HG03565 (cell line): ENCODE measurements around the gene TCF7.

ENCODE experiments used
- ATAC-seq: cut with Tn5 transposase; IDR thresholded peaks from one replicate; pipeline ENCODE4 v1.9.1; 2021; ENCODE audit warnings: mild to moderate bottlenecking, moderate library complexity; ENCODE audit not compliant: unreplicated experiment

The TCF7 gene

GRCh38 chr5:134113902-134114875, at the start of gene TCF7:
Gene TCF7 (plus strand): TSS chr5:134114681. CDS start chr5:134114907, 226 bp downstream.
- peak; percentile 71 for ATAC-seq

- no peak for ATAC-seq
Observed at GRCh38 chr5:134069553-134069952, 44.9 kb upstream of the TCF7 start.

- no peak for ATAC-seq
Observed at GRCh38 chr5:134070725-134071613, 43.5 kb upstream of the TCF7 start.

DNA sequence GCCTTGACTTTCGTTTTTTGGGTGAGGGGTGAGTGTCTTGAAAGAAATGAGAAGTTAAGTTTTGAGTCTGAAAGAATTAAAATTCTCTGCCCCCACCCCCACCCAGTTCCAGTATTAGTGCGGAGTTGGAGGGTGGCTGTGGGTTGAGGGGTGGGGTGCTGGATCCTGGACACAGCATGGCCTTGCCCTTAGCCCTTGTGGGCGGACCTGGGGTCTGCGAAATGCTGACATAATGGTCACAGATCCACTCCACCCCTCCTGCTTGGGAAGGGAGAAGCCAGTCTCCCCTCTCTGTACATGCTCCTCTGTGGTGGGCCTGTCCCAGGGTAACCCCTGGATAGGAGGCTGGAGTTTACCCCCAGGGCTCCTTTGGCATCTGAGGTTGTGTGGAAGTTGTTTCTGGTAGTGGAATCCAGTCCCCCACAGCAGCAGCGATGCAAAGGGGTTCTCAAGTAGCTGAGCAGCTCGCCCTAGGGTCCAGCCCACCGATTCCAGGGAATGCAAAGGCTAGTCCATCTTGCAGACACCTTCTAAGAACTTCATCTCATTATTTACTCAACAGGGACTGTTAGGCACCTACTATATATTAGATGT, 42.8 kb upstream of the TCF7 start:
- no peak for ATAC-seq

DNA sequence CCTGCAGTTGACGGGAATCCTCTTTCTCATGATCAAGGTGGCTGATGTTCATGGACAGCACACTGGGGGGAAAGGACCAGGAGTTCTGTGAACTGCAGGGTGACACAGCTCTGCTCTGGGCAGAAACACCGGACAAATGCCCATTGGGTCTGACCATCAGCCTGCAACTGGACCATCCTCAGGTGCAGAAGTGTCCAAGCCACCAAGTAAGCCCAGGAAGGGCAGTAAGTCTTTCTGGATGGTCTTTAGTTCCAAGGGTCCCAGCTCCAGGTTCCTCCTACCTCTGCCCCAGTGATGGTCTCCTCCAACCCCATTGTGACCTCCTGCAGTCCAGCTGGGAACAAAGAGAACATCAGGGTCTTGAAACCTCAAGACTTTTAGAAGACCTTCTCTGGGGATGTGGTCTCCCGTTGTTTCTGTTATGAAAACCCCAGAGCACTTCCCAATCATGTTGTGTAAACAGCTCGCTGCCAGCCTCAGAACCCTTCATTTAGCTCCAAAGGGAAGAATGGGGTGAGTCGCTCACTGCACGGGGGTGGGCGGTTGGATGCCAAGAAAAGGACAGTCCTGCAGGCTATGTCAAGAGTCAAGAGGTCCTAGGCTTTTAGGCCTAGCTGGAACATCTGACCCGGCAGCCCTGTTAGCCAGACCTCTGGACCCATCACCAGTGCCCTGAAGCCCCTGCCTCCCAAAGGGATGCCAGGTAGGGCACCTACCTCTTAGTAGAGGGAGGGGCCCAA, 41.8 kb upstream of the TCF7 start:
- ATAC-seq = no peak

DNA sequence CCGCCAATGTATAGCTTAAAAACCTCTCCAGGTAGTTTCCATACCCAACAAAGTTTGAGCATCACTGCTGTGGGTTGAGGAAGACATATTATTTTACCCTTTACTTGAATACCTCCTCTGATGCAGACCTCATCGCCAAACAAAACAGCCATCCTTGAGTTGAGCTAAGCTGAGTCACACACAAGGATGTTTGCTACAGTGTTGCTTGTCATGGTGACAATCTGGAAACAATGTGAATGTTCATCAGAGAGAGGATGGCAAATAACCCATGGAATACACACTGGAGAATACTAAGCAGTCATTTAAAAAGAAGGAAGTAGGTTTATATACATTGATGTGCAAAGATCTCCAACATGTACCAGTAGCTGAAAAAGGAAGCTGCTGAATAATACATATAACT, 41.1 kb upstream of the TCF7 start:
- ATAC-seq = no peak

DNA sequence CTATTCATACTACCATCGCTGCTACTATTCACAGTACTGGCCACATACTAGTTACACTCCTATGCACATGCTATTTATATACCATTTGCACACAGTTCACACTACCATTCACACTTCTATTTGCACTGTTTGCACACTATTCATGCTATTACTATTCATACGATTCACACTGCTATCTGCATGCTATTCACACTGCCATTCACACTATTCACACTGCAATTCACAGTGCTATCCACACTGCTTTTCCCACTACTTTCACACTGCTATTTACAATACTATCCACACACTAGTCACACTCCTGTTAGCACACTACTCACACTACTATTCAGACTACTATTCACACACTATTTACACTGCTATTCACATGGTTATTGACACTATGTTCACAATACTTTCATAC, 39.4 kb upstream of the TCF7 start:
- no peak for ATAC-seq

DNA sequence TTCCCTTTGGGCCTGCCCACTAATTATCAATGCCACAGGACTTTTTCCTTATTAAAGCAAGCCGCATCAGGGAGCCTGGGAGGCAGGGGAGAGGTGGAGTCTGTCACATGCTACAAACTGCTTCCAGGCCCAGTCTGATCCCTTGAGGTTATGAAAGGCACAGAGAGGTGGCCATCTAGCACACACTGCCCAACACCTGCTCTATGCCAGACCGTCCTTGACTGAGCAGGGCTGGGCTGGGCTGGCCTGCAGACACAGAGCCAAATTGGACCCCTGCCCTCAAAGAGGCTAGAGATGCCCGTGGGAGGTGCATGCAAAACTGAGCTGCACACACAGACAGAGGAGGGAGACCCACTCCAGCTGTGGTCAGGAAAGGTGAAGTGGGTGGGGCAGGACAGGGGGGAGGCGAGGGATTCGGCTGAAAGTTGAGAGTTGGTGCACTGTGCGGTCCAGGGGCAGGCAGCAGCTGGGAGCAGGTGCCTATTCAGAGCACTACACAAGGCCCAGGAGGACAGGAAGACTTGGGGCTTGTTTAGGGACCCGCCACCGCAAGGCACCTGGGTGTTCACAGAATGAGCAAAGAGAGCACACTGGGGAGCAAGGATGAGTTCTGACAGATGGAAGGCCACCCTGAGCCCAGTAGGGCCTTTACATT, 36.4 kb upstream of the TCF7 start:
- no peak for ATAC-seq

- no peak for ATAC-seq
Observed at GRCh38 chr5:134079748-134080581, 34.5 kb upstream of the TCF7 start.

GRCh38 chr5:134082264-134082992, 32.1 kb upstream of the TCF7 start:
- ATAC-seq = no peak

DNA sequence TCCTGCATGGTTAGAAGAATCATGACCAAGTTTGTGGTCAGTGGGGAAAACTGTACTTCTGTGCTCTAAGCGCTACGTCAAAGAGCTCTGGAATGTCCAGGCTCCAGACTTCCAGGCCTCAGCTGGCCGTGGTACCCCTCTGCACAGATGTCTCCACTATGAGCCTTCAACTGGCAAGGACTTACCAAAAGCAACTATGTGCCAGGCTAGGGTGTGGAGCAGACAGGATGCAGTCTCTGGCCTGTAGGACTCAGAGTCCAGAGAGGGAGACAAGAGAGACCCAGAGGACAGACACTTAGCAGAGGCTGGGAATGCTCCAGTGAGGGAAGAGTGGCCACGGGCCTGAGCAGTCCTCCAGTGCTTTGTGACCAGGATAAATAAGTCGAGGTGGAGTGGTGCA, 31.0 kb upstream of the TCF7 start:
- no peak for ATAC-seq

DNA sequence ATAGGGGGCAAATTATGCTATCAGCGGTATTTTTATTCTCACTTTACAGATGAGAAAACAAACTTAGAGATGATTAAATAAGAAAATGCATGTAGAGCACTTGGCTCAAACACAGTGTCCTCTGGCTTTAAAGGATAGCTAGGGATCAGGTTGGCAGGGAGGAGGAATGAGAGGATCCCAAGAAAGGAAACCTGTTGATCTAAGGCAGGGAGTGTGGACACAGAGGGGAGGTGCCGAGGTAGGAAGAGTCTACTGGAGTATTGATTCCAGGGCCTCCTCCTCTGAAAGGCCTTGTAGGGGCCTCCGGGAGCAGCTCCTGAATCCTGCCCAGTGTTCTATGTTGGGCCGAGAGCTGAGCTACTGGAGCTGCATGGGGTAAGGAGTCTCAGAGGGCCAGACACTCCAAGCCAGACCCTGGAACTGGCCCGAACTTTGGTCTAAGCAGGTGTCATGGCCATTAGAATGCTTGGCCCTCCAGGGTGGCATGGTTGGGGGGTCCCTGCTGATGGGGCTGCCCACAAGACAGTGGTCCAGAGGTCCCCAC, 30.4 kb upstream of the TCF7 start:
- ATAC-seq = no peak

DNA sequence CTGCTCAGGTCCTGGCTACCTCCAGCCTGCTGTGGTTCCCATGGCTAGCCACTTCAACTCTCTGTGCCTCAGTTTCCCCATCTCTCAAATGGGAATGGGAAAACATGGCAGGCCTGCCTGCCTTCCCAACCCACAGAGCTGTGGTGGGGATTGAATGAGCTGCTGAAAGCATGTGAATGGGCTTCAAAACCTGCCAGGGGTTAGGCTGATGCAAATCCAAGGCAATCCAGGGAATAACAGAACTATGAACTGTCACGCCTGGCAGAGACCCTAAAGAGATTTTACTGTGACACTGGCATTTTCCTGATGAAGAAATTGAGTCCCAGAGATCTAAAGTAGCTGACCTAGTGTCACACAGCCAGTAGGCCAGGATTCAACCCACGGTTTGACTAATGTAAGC, 29.9 kb upstream of the TCF7 start:
- ATAC-seq = no peak

- no peak for ATAC-seq
Observed at GRCh38 chr5:134085411-134085810, 29.1 kb upstream of the TCF7 start.

DNA sequence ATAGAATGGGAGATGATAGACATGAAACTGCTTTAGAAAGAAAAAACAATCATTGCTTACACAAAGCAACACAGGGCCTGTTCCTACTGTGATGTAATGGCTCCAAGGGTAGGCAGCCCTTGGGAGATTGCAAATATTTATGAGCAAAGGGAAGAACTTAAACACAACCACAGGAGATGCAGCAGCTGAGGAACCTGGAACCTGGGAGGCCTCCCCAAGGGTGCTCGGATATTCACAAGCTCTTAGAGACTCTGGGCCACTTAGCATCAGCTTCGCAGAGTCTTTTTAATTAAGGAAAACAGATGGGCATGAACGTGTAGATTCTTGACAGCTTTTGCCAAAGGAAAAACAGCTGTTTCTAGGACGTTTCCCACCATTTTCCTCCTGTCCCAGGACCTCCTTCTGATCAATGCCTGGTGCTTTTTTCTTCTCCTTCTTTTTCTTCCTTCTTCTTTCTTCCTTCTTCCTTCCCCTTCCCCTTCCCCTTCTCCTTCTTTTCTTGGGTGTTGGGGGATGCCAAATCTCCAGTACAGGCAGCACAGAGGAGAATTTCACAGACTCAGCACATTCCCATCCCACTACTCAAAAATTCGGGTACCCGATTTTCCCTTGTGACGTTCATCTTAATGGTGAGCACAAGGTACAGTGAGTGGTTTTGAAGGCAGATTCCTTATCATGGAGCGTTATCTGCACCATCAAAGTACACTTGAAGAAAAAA, 28.1 kb upstream of the TCF7 start:
- no peak for ATAC-seq

GRCh38 chr5:134086943-134087305, 27.6 kb upstream of the TCF7 start:
- ATAC-seq = no peak

DNA sequence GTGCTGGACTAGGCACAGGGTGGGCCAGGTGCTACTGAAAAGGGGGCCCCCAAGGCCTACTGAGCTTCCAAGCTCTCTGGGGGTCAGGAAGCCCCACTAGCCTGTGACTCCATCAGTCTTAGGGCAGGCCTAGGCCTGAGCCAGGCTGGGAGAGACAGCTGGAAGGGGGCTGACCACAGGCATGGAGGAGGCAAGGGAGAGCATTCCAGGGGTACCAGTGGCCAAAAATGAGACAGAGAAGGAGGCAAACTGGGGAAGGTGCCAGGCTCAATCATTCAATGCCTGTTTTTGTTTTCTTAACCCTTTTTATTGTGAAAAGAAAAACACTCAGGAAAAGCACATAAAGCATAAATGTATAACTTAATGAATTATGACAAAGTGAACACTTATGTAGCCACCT, 26.2 kb upstream of the TCF7 start:
- no peak for ATAC-seq
